A673 (cell line): Measurements from ENCODE around the gene CBLL1.

Source experiments
- EZH2 ChIP-seq: fragments of 200-600 bp; sonication (generic); IDR thresholded peaks from 2 replicates; pipeline ENCODE4 v1.6.1; 2017; ENCODE audit warnings: borderline replicate concordance, low read depth, mild to moderate bottlenecking, mixed read lengths, antibody characterized with exemption, low read length; ENCODE audit not compliant: poor library complexity, severe bottlenecking
- TF ChIP-seq, protein P1 (sequence below): fragments of 300-800, 200-600 bp; sonication (generic); conservative IDR thresholded peaks from 2 replicates; pipeline ENCODE4 v1.5.1; 2017; ENCODE audit warnings: low read depth, mild to moderate bottlenecking, antibody characterized with exemption, low read length, moderate library complexity, mixed read lengths

DNA sequence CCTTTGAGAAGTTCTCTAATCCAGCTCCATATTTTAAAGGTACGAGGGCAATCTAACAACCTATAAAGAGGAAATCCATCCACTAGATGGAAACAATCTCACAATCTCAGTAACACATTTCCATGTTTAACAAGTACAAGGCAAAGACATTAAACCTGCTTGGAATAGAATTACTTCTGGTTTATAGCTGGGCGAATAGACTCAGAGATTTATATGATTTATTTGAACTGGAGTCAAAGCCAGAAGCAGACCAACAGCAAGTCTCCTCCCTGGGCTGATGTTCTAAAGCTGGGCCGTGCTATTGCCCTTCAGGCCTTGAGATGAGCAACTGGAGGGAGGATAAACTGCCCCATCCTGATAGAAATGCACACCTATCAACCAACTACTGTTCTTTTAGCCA, 33.8 kb downstream of the CBLL1 start:
- no peak for TF ChIP-seq EZH2
- TF ChIP-seq, protein P1, sequence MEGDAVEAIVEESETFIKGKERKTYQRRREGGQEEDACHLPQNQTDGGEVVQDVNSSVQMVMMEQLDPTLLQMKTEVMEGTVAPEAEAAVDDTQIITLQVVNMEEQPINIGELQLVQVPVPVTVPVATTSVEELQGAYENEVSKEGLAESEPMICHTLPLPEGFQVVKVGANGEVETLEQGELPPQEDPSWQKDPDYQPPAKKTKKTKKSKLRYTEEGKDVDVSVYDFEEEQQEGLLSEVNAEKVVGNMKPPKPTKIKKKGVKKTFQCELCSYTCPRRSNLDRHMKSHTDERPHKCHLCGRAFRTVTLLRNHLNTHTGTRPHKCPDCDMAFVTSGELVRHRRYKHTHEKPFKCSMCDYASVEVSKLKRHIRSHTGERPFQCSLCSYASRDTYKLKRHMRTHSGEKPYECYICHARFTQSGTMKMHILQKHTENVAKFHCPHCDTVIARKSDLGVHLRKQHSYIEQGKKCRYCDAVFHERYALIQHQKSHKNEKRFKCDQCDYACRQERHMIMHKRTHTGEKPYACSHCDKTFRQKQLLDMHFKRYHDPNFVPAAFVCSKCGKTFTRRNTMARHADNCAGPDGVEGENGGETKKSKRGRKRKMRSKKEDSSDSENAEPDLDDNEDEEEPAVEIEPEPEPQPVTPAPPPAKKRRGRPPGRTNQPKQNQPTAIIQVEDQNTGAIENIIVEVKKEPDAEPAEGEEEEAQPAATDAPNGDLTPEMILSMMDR, result no peak
